SK-N-MC (cell line): ENCODE results near the gene PCBP4.

Experiments
- EZH2 ChIP-seq: fragments of 200-600 bp; sonication (generic); IDR thresholded peaks from one replicate; pipeline ENCODE4 v1.6.1; 2017; ENCODE audit warnings: antibody characterized with exemption
- FOXP2 ChIP-seq: optimal IDR thresholded peaks from 2 replicates; pipeline ENCODE3; 2011; ENCODE audit warnings: mild to moderate bottlenecking, moderate library complexity; ENCODE audit not compliant: insufficient read depth; ENCODE audit errors: extremely low read length, control extremely low read depth
- POLR2AphosphoS5 ChIP-seq: IDR thresholded peaks from 2 replicates; pipeline ENCODE4 v1.6.1; 2012; ENCODE audit warnings: mild to moderate bottlenecking, low read depth, low read length, borderline replicate concordance

GRCh38 chr3:51916418-51916817, 50.8 kb downstream of the PCBP4 start:
- TF ChIP-seq FOXP2 (no peak), EZH2 (no peak), POLR2AphosphoS5 (no peak)
